ENCODE measurements around the gene OR8A1. TPM values are rescaled to one million over a fixed set of nuclear protein-coding genes. Genes with fewer than 3 reads are reported as not detected.

OR8A1 gene
- total RNA-seq, 4 donors from 2014 or later = not detected

GRCh38 chr11:124541204-124541603 is 28.6 kb upstream of the OR8A1 start:
- no peak for ATAC-seq (ENCODE audit: low FRiP score)

GRCh38 chr11:124543145-124543544 is 26.7 kb upstream of the OR8A1 start:
- no peak for DNase-seq (ENCODE audit: low spot score)
- TF ChIP-seq CTCF (IDR thresholded peaks at IDR 0.05) = no peak
- no peak for ATAC-seq (ENCODE audit: low FRiP score)

More at GRCh38 chr11:124541204-124541603, 28.6 kb upstream of the OR8A1 start:
- TF ChIP-seq CTCF (IDR thresholded peaks at IDR 0.05) = no peak
- DNase-seq (ENCODE audit: low spot score) = no peak

DNA sequence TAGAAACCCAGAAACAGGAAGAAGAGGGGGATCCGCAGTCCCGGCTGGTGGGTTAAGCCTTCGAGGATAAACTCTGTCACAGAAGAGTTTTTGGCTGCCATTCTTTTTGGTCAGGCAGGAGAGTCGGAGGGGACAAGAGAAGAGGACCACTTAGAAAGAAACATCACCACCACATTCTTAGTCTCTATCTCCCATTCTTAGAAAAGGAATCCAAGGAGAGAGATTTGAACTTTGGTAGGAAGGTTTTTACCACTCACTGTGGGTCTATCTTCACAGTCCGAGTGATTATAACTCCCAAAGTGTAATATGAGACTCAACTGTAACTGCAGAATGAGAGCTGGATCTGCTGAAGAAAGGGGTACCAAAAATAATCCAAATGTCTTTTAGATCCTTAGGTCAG is 26.2 kb upstream of the OR8A1 start, which contains the start of gene OR8B12:
OR8B12 (minus strand) TSS at position 101 of the 400 bp plus-strand sequence; CDS start at position 101, 0 bp downstream.
- TF ChIP-seq CTCF (IDR thresholded peaks at IDR 0.05) = no peak

DNA sequence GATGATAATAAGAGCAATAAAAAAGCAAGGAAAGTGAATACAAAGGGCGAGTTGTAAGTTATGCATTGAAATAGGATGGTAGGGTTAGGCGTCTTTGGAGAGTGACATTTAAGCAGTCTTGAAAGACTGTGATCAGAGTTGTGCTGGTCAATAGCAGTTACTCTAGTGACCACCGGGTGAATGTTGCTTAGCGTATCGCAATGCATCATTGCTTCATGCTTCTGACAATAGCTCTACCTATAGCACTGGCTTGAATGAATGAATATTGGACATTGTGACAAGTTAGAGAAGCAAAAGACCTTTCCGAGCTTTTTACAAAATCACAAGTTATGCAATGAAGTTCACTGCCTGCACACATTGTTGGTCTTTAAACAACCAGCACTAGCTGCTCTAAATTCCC is 18.6 kb upstream of the OR8A1 start:
- TF ChIP-seq CTCF (IDR thresholded peaks at IDR 0.05) = no peak
- no peak for ATAC-seq (ENCODE audit: low FRiP score)
- DNase-seq (ENCODE audit: low spot score) = no peak

More for the DNA sequence above, 26.2 kb upstream of the OR8A1 start, which contains the start of gene OR8B12:
- no peak for ATAC-seq (ENCODE audit: low FRiP score)
- DNase-seq (ENCODE audit: low spot score) = no peak

- no peak for ATAC-seq (ENCODE audit: low FRiP score)
- no peak for TF ChIP-seq CTCF (IDR thresholded peaks at IDR 0.05)
- DNase-seq (ENCODE audit: low spot score) = no peak
Observed at GRCh38 chr11:124551987-124552386, 17.8 kb upstream of the OR8A1 start.

GRCh38 chr11:124556828-124557227 is 13.0 kb upstream of the OR8A1 start:
- TF ChIP-seq CTCF (IDR thresholded peaks at IDR 0.05) = no peak
- DNase-seq (ENCODE audit: low spot score) (no peak), ATAC-seq (ENCODE audit: low FRiP score) (no peak)

DNA sequence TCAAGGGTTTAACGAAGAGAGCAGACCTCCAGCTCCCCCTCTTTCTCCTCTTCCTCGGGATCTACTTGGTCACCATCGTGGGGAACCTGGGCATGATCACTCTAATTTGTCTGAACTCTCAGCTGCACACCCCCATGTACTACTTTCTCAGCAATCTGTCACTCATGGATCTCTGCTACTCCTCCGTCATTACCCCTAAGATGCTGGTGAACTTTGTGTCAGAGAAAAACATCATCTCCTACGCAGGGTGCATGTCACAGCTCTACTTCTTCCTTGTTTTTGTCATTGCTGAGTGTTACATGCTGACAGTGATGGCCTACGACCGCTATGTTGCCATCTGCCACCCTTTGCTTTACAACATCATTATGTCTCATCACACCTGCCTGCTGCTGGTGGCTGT is 363 bp downstream of the OR8A1 start:
- no peak for DNase-seq (ENCODE audit: low spot score)

More for the DNA sequence above, 363 bp downstream of the OR8A1 start:
- no peak for TF ChIP-seq CTCF (IDR thresholded peaks at IDR 0.05)
- no peak for ATAC-seq (ENCODE audit: low FRiP score)

Measured in omental fat pad (tissue), 4 donors.